Stimulated activated memory B cell treated with anti-CD40 and anti-IgM and Interleukin-4, amounts not matched to agents 10 μg/mL and 1 μg/mL and 100 μg/mL, for 72 hours (primary cell): Measurements from ENCODE around the gene KIF26A.
"Not testable (repeated sequence)": the region's sequence is repeated elsewhere in the genome, so short reads cannot be mapped to it uniquely, and the experiment has no call there.

Source experiments
- ATAC-seq: fragments of 150-1000 bp; cut with Tn5 transposase; 2 replicates; pipeline ENCODE4 v1.10.0; 2021
- H3K27ac Mint-ChIP-seq: one replicate; pipeline ENCODE4 v1.8.0; 2022; ENCODE audit warnings: mild to moderate bottlenecking, mixed read lengths
- H3K27me3 Mint-ChIP-seq: one replicate; pipeline ENCODE4 v1.8.0; 2022; ENCODE audit warnings: mixed read lengths
- H3K36me3 Mint-ChIP-seq: one replicate; pipeline ENCODE4 v1.8.0; 2022; ENCODE audit warnings: mixed read lengths
- H3K4me1 Mint-ChIP-seq: one replicate; pipeline ENCODE4 v1.8.0; 2022; ENCODE audit warnings: mixed read lengths
- H3K4me3 Mint-ChIP-seq: one replicate; pipeline ENCODE4 v1.8.0; 2022; ENCODE audit warnings: mild to moderate bottlenecking, moderate library complexity, mixed read lengths
- H3K9me3 Mint-ChIP-seq: one replicate; pipeline ENCODE4 v1.8.0; 2022; ENCODE audit warnings: mixed read lengths

Gene KIF26A

DNA sequence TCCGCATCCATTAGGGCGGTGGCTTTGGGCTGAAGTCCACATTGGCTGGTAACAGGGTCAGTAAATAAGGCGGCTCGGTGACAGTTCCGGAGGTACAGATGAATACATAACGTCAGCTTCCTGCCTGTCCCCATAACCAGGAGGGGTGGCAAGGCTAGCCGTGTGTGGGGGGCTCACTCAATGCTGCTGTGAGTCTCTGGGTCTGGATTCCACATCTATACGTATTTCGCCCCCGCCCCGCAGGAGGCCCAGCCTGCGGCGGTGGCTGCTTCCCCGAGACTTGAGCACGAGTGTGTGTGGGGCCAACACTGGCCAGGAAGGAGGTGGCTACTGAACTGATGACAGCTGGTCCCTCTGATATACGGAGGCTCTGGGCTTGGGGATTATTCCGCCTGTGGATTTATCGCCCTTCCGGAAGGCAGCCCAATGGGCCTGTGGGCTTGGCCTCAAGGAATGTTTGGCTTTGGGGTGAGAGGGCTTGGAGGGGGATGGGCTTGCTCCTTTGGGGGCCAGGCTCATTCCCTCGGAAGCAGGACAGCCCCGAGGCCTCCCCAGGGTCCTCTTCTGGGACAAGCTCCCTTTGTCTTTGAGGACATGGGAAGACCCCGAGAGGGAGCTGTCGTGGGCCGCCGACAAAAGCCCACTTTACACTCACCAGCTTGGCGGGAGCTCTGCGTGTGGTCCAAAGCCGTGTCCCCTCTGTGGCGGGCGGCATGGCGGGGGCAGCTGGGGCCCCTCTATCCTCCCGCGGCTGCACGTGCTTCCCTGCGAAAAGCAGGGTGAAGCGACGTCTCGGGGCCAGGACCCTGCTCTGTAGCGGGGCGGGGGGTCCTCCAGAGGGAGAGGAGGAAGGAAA is 82.1 kb downstream of the KIF26A start:
- Mint-ChIP-seq H3K9me3 (peaks cover 2% of the 10 kb centered on the region), H3K27ac (no peak overlapping the region), H3K27me3 (peaks cover 56% of the 10 kb centered on the region), H3K4me3 (no peak overlapping the region), H3K36me3 (no peaks in the 10 kb centered on the region), H3K4me1 (peaks cover 15% of the 10 kb centered on the region)
- ATAC-seq, result no peak

DNA sequence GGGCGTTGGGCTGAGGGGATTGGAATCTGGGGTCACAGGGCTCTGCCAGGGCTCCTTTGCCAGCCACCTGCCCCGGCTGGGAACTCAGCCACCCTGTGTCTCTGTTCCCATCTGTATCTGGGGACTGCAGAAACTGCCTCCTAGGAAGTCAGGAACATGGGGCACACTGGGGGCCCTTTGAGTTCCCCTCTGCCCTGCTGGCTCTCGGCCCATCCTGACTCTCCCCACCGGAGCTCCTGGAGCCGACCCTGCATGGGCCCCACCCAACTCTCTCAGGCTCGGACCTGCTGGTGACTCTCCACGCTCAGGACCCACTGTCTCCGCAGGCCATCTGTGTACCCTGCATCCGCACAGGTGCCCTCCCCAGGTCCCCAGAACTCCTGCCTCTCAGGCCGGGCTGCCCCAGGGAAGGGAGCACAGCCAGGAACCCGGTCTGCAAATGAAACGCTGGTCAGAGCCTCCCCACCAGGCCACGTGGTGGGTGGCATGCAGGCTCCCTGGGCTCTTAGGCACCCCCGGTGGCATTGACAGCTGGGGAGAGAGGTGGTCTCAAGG is 82.8 kb downstream of the KIF26A start:
- Mint-ChIP-seq H3K9me3 (no peaks in the 10 kb centered on the region), H3K4me3 (no peak overlapping the region), H3K27ac (no peak overlapping the region), H3K4me1 (peaks cover 19% of the 10 kb centered on the region), H3K27me3 (peaks cover 63% of the 10 kb centered on the region), H3K36me3 (no peaks in the 10 kb centered on the region)
- ATAC-seq, result no peak

DNA sequence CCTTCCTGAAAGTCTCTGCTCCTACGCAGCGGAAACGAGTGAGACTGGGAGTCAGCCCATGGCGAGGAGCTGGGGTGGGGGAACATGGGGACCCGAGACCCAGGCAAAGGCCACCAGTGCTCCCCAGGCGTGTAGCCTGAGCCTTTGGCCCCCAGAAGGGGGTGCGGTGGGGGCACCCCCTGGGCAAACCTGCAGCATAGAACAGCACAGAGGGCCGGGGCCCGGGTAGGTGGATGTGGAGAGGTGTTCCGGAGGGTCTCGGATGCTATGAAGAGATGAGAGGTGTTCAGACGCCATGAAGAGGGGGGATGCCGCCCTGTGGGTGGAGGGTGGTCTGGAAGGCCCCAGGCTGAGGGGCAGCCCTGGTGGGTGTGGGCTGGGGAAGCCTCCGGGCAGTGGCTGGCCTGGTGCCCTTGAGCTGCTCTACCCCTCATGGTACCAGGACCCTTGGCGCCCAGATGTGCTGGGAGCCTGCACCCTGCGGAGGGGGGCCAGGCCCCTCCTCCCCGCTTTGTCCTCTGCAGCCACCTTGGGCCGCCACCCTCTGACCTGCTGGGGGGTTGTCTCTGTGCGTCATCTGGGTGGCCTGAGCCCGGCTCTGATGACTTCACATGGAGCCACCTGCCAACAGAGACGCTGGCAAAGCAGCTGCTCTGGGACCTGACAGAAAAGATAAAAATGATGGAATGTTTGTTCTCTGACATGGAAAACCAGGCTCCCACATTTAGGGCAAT is 83.4 kb downstream of the KIF26A start:
- no peaks in the 10 kb centered on the region for H3K9me3 Mint-ChIP-seq
- no peak overlapping the region for H3K4me3 Mint-ChIP-seq
- H3K27me3 Mint-ChIP-seq, result peaks cover 70% of the 10 kb centered on the region
- peak; percentile 34 for ATAC-seq
- peaks cover 19% of the 10 kb centered on the region for H3K4me1 Mint-ChIP-seq
- H3K36me3 Mint-ChIP-seq, result no peaks in the 10 kb centered on the region
- no peak overlapping the region for H3K27ac Mint-ChIP-seq

DNA sequence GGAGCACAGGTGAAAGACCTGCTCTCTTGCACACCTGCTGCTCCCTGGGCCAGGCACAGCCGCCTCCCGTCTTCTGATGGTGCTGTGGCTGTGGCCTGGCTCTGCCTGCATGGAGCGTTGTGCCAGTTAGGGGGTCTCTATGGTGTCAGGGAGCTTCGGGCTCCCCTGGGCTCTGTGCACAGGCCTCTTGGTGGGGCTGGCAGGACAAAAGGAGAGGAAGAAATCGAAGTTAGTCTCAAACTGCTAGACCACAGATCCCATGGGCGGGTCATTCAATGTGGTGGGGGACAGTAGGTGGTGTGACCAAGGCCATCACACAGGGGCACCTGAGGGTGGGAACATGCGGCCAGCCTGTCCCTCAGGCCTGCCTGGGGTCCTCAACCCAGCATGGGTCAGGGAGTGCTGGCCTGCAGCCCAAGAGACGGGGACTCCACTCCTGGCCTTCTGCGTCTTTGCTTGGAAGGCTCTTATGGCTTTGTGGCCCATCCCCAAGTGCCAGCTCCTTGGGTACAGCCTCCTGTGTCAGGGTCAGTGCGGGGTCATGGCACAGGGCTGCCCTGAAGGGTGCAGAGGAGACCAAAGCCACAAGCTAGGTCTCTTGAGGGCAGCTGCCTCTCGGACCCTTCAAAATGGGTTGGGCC is 84.1 kb downstream of the KIF26A start:
- H3K9me3 Mint-ChIP-seq, result no peaks in the 10 kb centered on the region

DNA sequence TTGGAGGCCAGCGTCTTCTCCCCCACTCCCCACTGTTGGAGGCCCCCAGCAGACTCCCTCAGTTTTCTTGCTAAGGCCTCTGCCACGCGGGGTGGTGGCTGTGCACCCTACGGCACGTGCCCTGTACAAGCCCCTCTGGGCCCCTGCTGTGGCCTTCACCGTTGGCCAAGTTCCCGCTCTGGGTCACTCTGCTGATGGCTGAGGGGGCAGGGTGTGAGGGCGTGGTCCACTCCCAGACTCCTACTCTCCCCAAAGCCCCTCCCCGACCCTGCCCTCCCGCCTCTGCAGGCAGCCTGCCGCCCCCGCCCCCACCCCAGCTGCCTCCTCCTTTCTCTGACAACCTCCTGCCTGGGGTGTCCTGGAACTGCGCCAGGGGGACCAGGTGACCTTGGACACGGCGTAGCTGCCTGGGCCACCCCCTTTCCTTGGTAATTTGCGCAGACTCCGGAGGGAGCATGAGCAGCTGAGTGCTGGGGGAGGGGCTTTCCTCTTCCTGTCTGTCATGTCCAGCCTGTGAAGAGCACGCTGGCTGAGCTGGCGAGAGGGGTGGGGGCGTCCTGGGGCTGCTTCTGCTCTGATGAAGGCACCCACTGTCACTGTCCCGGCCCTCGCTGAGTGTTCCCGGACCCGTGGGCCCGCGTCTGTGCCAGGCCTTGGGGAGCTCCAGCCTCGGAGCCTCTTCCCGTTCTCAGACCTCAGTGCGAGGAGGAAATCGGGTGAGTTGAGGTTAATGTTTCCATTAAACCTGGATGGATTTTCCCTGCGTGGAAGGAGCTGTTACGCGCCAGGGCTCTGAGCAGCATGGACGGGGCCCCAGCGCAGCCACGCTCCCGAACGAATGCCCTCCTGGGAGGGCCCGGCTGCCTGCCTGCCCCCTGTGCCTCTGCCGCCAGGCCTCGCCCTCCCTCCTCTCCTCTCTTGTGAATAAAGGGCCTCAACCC is 85.0 kb downstream of the KIF26A start:
- H3K9me3 Mint-ChIP-seq, result peaks cover 4% of the 10 kb centered on the region
- H3K27ac Mint-ChIP-seq, result no peak overlapping the region
- ATAC-seq, result no peak
- no peak overlapping the region for H3K4me3 Mint-ChIP-seq
- peaks cover 19% of the 10 kb centered on the region for H3K4me1 Mint-ChIP-seq
- H3K36me3 Mint-ChIP-seq, result no peaks in the 10 kb centered on the region
- peaks cover 83% of the 10 kb centered on the region for H3K27me3 Mint-ChIP-seq

More for the DNA sequence above, 84.1 kb downstream of the KIF26A start:
- peaks cover 74% of the 10 kb centered on the region for H3K27me3 Mint-ChIP-seq
- H3K27ac Mint-ChIP-seq, result no peak overlapping the region
- no peak overlapping the region for H3K4me3 Mint-ChIP-seq
- ATAC-seq, result no peak
- H3K36me3 Mint-ChIP-seq, result no peaks in the 10 kb centered on the region
- H3K4me1 Mint-ChIP-seq, result peaks cover 19% of the 10 kb centered on the region

DNA sequence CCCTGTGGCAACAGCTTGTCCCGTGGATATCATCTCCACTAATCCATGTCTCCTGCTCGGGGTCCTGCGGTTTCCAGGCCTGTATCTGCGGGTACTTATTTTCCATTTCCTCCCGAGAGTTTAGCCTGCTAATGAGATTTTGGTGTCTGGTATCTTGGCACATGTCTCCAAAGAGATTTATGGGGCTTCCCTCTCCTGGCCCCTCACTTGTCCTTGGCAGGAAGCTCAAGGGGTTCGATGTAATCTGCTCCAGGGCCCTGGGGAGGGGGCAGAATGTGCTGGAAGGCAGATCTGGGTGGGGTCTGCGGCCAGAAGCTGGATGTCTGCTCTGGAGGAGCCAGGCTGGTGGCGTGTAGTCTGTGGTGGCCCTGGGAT is 85.7 kb downstream of the KIF26A start:
- Mint-ChIP-seq H3K4me3 (no peak overlapping the region), H3K36me3 (no peaks in the 10 kb centered on the region), H3K4me1 (peaks cover 19% of the 10 kb centered on the region), H3K9me3 (peaks cover 4% of the 10 kb centered on the region), H3K27me3 (peaks cover 84% of the 10 kb centered on the region), H3K27ac (no peak overlapping the region)
- no peak for ATAC-seq

DNA sequence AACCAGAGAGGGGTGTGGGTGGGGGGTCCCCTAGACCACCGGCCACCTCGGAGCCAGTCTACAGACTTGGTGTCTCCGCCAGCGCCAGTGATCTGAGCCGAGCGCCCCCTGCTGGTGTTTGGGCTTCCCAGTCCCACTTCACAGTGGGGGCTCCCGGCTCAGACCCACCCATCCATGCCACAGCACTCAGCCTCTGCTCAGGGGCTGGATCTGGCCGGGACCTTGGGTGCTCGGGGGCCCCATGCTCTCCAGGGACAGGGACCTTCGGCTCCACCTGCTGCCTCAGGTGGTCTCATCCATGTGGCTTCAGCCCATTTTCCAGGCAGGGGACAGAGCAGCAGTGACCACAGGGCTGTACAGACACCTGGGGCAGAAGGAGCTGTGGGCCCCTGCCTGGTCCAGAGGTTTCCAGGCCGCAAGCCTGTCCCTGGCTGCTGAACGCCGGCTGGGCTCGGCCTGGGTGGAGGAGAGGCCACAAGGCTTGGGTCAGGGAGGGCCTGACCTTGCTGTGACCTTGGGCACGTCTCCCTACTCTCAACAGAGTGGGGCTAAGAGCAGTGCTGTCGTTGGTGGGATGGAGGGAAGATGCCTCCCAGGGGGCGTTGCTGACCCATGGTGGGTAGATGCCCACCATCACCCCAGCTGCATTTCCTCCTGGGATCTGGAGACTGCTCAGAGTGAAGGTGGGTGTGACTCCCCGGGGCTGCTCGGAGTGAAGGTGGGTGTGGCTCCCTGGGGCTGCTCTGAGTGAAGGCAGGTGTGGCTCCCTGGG is 86.3 kb downstream of the KIF26A start:
- no peak for ATAC-seq
- no peak overlapping the region for H3K27ac Mint-ChIP-seq
- H3K27me3 Mint-ChIP-seq, result peaks cover 84% of the 10 kb centered on the region
- H3K4me1 Mint-ChIP-seq, result peaks cover 19% of the 10 kb centered on the region
- no peaks in the 10 kb centered on the region for H3K36me3 Mint-ChIP-seq
- peaks cover 4% of the 10 kb centered on the region for H3K9me3 Mint-ChIP-seq
- H3K4me3 Mint-ChIP-seq, result no peak overlapping the region

DNA sequence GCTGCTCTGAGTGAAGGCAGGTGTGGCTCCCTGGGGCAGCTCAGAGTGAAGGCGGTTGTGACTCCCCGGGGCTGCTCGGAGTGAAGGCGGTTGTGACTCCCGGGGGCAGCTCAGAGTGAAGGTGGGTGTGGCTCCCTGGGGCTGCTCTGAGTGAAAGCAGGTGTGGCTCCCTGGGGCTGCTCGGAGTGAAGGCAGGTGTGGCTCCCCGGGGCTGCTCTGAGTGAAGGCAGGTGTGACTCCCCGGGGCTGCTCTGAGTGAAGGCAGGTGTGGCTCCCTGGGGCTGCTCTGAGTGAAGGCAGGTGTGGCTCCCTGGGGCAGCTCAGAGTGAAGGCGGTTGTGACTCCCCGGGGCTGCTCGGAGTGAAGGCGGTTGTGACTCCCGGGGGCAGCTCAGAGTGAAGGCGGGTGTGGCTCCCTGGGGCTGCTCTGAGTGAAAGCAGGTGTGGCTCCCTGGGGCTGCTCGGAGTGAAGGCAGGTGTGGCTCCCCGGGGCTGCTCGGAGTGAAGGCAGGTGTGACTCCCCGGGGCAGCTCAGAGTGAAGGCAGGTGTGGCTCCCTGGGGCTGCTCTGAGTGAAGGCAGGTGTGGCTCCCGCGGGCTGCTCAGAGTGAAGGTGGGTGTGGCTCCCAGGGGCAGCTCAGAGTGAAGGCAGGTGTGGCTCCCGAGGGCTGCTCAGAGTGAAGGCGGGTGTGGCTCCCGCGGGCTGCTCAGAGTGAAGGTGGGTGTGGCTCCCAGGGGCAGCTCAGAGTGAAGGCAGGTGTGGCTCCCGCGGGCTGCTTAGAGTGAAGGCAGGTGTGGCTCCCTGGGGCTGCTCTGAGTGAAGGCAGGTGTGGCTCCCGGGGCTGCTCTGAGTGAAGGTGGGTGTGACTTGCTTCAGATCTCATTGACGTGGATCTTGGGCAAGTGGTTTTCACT is 87.1 kb downstream of the KIF26A start:
- H3K4me1 Mint-ChIP-seq, result peaks cover 19% of the 10 kb centered on the region
- not testable (repeated sequence) for H3K4me3 Mint-ChIP-seq
- H3K27me3 Mint-ChIP-seq, result peaks cover 77% of the 10 kb centered on the region

DNA sequence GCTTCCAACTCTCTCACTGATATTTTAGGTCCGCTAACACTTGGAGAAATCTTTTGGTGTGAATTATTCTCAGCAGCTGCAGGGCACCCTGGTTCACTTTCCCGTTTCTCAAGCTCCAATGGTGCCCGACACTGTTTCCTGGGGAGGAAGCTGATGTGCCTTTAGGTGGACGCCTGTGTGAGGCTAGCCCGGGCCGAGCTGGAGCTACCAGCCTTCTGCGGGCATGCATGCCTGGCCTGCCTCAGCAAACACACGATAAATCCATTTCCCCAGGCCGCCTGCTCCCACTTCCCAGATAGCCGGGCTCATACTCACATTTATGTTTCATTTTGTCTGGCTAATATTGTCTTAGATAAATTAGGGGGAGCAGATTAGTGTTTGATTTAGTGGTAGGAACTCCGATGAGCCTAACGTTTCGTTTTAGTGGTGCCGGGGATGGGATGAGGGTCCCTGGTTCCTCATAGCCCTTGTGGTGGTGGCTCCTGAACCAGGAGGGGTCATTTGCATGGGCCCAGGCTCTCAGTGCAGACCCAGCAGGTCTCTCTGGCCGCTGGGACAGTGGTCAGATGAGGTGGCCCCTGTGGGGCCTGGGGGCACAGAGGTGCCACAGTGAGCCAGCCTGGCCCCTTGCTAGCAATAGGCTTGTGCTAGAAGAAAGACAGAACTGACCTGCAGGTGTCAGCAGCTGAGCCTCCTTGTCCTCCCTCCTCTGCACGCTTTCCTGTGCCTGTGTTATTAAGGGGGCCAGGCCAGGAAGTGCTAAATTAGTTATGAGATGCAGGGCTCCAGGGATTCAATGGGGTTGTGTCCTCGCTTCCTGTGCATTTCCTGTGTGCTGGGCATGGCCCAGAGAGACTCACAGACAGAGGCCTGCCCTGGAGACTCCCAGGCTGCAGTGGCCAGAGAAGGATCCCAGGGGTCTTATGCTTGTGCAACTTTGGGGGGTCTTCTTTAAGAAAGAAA is 88.3 kb downstream of the KIF26A start:
- H3K4me3 Mint-ChIP-seq, result no peak overlapping the region
- no peak overlapping the region for H3K27ac Mint-ChIP-seq
- H3K4me1 Mint-ChIP-seq, result peaks cover 19% of the 10 kb centered on the region
- no peak for ATAC-seq
- peaks cover 4% of the 10 kb centered on the region for H3K9me3 Mint-ChIP-seq
- peaks cover 65% of the 10 kb centered on the region for H3K27me3 Mint-ChIP-seq
- H3K36me3 Mint-ChIP-seq, result no peaks in the 10 kb centered on the region

More for the DNA sequence above, 87.1 kb downstream of the KIF26A start:
- H3K9me3 Mint-ChIP-seq, H3K36me3 Mint-ChIP-seq, ATAC-seq, H3K27ac Mint-ChIP-seq: not testable (repeated sequence)

DNA sequence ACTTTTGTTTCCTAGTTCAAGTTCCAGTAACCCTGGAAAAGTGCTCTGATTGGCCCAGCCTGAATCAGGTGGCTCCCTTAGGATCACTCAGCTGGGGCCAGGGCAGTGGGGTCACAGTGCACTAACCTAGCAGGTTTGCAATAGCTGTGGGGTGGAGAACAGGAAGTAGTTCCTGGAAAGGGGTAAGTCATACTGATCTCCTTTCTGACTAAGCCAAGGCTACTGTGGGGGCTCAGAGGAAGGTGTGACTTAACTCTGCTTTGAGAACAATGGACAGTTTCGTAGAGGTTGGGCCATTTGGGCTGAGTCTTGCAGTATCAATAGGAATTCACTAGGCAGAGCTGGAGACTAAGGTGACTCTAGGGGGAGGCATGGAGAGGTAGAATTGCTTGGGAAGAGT is 89.4 kb downstream of the KIF26A start:
- Mint-ChIP-seq H3K4me1 (peaks cover 19% of the 10 kb centered on the region), H3K27ac (no peak overlapping the region), H3K4me3 (no peak overlapping the region), H3K27me3 (peaks cover 54% of the 10 kb centered on the region), H3K9me3 (peaks cover 4% of the 10 kb centered on the region), H3K36me3 (no peaks in the 10 kb centered on the region)
- ATAC-seq, result peak; percentile 49

DNA sequence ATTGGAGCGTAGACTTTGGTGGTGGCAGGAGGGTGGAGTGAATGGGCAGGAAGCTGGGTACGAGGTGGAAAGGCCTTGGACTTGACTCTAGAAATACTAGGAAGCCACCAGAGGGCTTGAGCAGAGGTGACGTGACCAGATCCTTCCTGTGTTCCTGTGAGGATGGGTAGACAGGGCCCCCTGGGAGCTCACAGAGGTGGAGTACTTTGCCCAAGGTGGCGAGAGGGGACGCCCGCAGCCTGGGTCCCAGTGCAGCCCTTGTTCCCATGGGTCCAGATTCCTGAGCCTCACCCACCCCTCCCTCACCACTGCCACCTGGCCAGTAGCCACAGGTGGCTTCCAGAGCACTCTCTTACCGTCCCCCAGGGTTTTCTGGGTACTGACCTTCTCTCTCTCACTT is 89.8 kb downstream of the KIF26A start:
- peaks cover 4% of the 10 kb centered on the region for H3K9me3 Mint-ChIP-seq
- H3K36me3 Mint-ChIP-seq, result no peaks in the 10 kb centered on the region
- H3K27me3 Mint-ChIP-seq, result peaks cover 50% of the 10 kb centered on the region
- no peak overlapping the region for H3K4me3 Mint-ChIP-seq
- no peak overlapping the region for H3K27ac Mint-ChIP-seq
- peaks cover 19% of the 10 kb centered on the region for H3K4me1 Mint-ChIP-seq
- ATAC-seq, result no peak
